Rectal smooth muscle tissue (tissue), 1 donor: ENCODE results near the gene PLCB1.
"Not testable (repeated sequence)": the region's sequence is repeated elsewhere in the genome, so short reads cannot be mapped to it uniquely, and the experiment has no call there.

Experiments
- H3K27ac ChIP-seq: one replicate; pipeline ENCODE4 v1.7.0; 2013; ENCODE audit warnings: low read depth, low read length, inconsistent platforms
- H3K27me3 ChIP-seq: one replicate; pipeline ENCODE4 v1.7.0; 2013; ENCODE audit warnings: low read length; ENCODE audit not compliant: control insufficient read depth, insufficient read depth
- H3K36me3 ChIP-seq: one replicate; pipeline ENCODE4 v1.7.0; 2013; ENCODE audit warnings: low read length; ENCODE audit not compliant: control insufficient read depth, insufficient read depth
- H3K4me1 ChIP-seq: one replicate; pipeline ENCODE4 v1.7.0; 2013; ENCODE audit warnings: low read length; ENCODE audit not compliant: control insufficient read depth, insufficient read depth
- H3K4me3 ChIP-seq: one replicate; pipeline ENCODE4 v1.7.0; 2013; ENCODE audit warnings: low read length
- H3K9ac ChIP-seq: one replicate; pipeline ENCODE4 v1.7.0; 2013; ENCODE audit warnings: low read length

The PLCB1 gene

GRCh38 chr20:8330785-8331695, 199.0 kb downstream of the PLCB1 start:
- no peak overlapping the region for H3K27ac ChIP-seq
- no peak overlapping the region for H3K4me3 ChIP-seq
- H3K36me3 ChIP-seq, result no peaks in the 10 kb centered on the region
- H3K27me3 ChIP-seq, result no peaks in the 10 kb centered on the region
- H3K9ac ChIP-seq, result no peak overlapping the region
- H3K4me1 ChIP-seq, result no peaks in the 10 kb centered on the region

GRCh38 chr20:8331740-8332412, 199.8 kb downstream of the PLCB1 start:
- no peaks in the 10 kb centered on the region for H3K4me1 ChIP-seq
- H3K27me3 ChIP-seq, result no peaks in the 10 kb centered on the region
- no peak overlapping the region for H3K9ac ChIP-seq
- H3K36me3 ChIP-seq, result no peaks in the 10 kb centered on the region
- no peak overlapping the region for H3K4me3 ChIP-seq
- no peak overlapping the region for H3K27ac ChIP-seq

- H3K36me3 ChIP-seq, result no peaks in the 10 kb centered on the region
- no peak overlapping the region for H3K9ac ChIP-seq
These were observed 202.6 kb downstream of the PLCB1 start for GRCh38 chr20:8334641-8335040.

GRCh38 chr20:8335059-8335458, 203.0 kb downstream of the PLCB1 start:
- Histone ChIP-seq H3K36me3 (no peaks in the 10 kb centered on the region), H3K9ac (no peak overlapping the region), H3K27me3 (no peaks in the 10 kb centered on the region), H3K4me3 (no peak overlapping the region), H3K27ac (no peak overlapping the region), H3K4me1 (no peaks in the 10 kb centered on the region)

More at GRCh38 chr20:8334641-8335040, 202.6 kb downstream of the PLCB1 start:
- no peak overlapping the region for H3K4me3 ChIP-seq
- no peak overlapping the region for H3K27ac ChIP-seq
- no peaks in the 10 kb centered on the region for H3K4me1 ChIP-seq
- H3K27me3 ChIP-seq, result no peaks in the 10 kb centered on the region

GRCh38 chr20:8335495-8336195, 203.6 kb downstream of the PLCB1 start:
- Histone ChIP-seq H3K9ac (no peak overlapping the region), H3K4me3 (no peak overlapping the region), H3K27ac (no peak overlapping the region), H3K36me3 (no peaks in the 10 kb centered on the region), H3K27me3 (no peaks in the 10 kb centered on the region), H3K4me1 (no peaks in the 10 kb centered on the region)

- H3K4me1 ChIP-seq, result peaks cover 4% of the 10 kb centered on the region
- no peak overlapping the region for H3K9ac ChIP-seq
- no peak overlapping the region for H3K27ac ChIP-seq
- H3K4me3 ChIP-seq, result no peak overlapping the region
- H3K36me3 ChIP-seq, result no peaks in the 10 kb centered on the region
- H3K27me3 ChIP-seq, result no peaks in the 10 kb centered on the region
These were observed 207.3 kb downstream of the PLCB1 start for GRCh38 chr20:8339349-8339748.

GRCh38 chr20:8342391-8342790, 210.3 kb downstream of the PLCB1 start:
- Histone ChIP-seq H3K4me3 (no peak overlapping the region), H3K27me3 (no peaks in the 10 kb centered on the region), H3K4me1 (peaks cover 12% of the 10 kb centered on the region)

GRCh38 chr20:8344106-8344505, 212.0 kb downstream of the PLCB1 start:
- H3K4me3 ChIP-seq, result no peak overlapping the region
- H3K27ac ChIP-seq, result no peak overlapping the region
- H3K4me1 ChIP-seq, result peaks cover 12% of the 10 kb centered on the region
- no peak overlapping the region for H3K9ac ChIP-seq
- no peaks in the 10 kb centered on the region for H3K36me3 ChIP-seq
- no peaks in the 10 kb centered on the region for H3K27me3 ChIP-seq

More at GRCh38 chr20:8342391-8342790, 210.3 kb downstream of the PLCB1 start:
- no peaks in the 10 kb centered on the region for H3K36me3 ChIP-seq
- H3K9ac ChIP-seq, result no peak overlapping the region
- H3K27ac ChIP-seq, result no peak overlapping the region

- H3K4me1 ChIP-seq, result peaks cover 12% of the 10 kb centered on the region
- H3K4me3 ChIP-seq, result no peak overlapping the region
- no peak overlapping the region for H3K27ac ChIP-seq
- no peaks in the 10 kb centered on the region for H3K27me3 ChIP-seq
- H3K36me3 ChIP-seq, result no peaks in the 10 kb centered on the region
- H3K9ac ChIP-seq, result no peak overlapping the region
These were observed 212.6 kb downstream of the PLCB1 start for GRCh38 chr20:8344631-8345030.

- H3K36me3 ChIP-seq, result no peaks in the 10 kb centered on the region
- H3K27me3 ChIP-seq, result no peaks in the 10 kb centered on the region
- no peak overlapping the region for H3K27ac ChIP-seq
- H3K9ac ChIP-seq, result no peak overlapping the region
- no peak overlapping the region for H3K4me3 ChIP-seq
- H3K4me1 ChIP-seq, result peaks cover 12% of the 10 kb centered on the region
These were observed 214.7 kb downstream of the PLCB1 start for GRCh38 chr20:8346700-8347270.

GRCh38 chr20:8350225-8350624, 218.2 kb downstream of the PLCB1 start:
- not testable (repeated sequence) for H3K27me3 ChIP-seq, H3K4me3 ChIP-seq, H3K36me3 ChIP-seq, H3K27ac ChIP-seq, H3K9ac ChIP-seq, H3K4me1 ChIP-seq

- Histone ChIP-seq H3K27ac (no peak overlapping the region), H3K9ac (no peak overlapping the region), H3K36me3 (no peaks in the 10 kb centered on the region), H3K27me3 (no peaks in the 10 kb centered on the region), H3K4me3 (no peak overlapping the region), H3K4me1 (no peaks in the 10 kb centered on the region)
These were observed 220.4 kb downstream of the PLCB1 start for GRCh38 chr20:8352486-8352885.
